Stimulated activated CD4-positive, alpha-beta T cell treated with anti-CD3 and anti-CD28 coated beads, Interleukin-15, amount 100 ng/mL, for 1 hour (primary cell): ENCODE data around the gene ATAD3B.
A peak's percentile ranks its signal among the peaks of the same experiment; 100 is the strongest.
"Not testable (repeated sequence)": the region's sequence is repeated elsewhere in the genome, so short reads cannot be mapped to it uniquely, and the experiment has no call there.

Experiments
- DNase-seq, 2 donors: peaks; one replicate each; pipeline ENCODE4 v3.0.0-alpha.2; 2020; ENCODE audit warnings: low read depth in 1 of 2, low spot score in 1 of 2

ATAD3B gene

GRCh38 chr1:1529936-1530335, 58.4 kb downstream of the ATAD3B start:
- no peak for DNase-seq

DNA sequence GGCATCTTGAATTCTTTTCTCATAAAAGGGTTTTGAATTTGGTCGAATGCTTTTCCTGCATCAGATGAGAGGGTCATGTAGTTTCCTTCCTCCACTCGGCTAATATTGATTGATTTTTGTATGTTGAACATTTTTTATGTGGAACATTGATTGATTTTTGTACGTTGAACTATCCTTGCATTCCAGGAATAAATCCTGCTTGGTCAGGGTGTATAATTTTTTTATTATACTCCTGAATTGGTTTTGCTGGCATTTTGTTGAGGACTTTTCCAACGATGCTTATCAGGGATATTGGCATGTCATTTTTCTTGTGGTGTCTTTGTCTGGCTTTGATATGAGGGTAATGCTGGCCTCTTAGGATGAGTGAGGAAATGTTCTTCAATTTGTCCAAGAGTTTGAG, 60.4 kb downstream of the ATAD3B start:
- DNase-seq = no peak

DNA sequence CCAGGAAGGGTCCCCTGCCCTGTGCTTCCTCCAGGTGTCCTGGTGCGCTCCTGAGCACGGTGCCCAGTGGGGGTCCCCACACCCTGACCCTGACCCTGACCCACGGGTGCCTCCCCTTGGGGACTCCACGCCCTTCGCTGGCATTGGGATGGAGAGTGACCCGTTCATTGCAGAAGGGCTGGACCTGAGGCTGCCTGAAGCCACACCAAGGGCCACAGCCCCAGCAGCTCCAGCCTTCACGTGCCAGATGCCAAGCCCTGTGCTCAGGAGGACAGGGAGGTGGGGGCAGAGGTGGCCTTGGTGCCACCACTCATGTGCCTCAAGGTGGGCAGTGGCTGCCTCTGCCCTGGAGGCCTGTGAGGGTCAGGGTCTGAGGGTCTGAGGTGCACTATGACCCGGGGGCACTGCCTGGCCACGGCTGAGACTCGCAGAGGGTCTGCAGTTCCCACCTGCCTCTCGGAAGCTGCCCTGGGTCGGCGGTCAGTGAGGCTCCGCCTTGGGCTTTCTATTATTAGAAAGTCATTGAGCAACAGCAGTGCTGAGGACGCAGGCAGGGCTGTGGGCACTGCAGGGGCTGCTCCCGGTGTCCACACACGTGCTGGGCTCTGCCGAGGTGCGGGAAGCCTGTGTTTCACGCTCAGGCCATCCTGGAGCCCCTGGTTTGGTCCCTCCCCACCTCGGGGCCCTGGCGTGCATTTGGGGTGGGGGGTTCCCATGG, 61.8 kb downstream of the ATAD3B start:
- DNase-seq = not testable (repeated sequence)

- DNase-seq = not testable (repeated sequence)
These were observed 62.3 kb downstream of the ATAD3B start for GRCh38 chr1:1533894-1534291.

- DNase-seq = no peak
These were observed 63.0 kb downstream of the ATAD3B start for GRCh38 chr1:1534401-1535154.

DNA sequence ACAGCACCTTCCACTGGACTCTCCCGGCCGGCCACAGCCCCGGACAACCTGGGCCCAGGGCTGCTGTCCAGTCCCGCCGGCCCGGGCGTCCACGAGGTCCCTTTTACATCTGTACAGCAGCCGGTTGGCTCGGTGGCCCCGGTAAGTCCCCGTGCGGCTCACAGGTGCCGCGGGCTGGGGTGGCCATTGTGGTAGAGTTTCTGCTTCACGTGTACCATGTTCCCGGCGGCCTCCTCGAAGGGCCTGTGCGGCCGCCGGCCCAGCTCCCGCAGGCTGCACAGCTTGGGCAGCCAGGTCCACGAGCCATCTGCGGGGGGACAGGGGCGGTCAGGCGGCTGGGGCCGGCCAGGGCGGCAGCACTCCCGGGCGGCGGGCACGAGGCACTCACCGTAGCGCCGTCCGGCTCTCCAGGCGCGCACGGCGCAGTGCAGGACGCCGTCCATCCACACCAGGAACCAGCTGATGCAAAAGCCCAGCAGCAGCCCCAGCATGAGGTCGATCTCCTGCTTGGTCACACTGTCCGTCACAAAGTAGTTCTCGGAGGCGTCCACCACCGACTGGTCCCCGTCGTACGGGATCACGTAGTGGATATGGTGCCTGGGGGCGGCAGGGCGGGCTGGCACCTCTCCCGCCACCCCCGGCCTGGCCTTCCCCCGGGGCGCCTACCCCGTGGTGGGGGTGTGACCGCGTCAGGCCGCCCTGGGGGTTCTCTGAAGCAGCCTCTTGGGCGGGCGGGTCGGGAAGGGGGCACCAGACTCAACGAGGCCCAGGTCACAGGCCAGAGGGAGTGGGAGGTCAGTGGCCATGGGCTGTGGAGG, 63.8 kb downstream of the ATAD3B start:
- DNase-seq = no peak

- no peak for DNase-seq
These were observed 64.7 kb downstream of the ATAD3B start for GRCh38 chr1:1536019-1536937.

DNA sequence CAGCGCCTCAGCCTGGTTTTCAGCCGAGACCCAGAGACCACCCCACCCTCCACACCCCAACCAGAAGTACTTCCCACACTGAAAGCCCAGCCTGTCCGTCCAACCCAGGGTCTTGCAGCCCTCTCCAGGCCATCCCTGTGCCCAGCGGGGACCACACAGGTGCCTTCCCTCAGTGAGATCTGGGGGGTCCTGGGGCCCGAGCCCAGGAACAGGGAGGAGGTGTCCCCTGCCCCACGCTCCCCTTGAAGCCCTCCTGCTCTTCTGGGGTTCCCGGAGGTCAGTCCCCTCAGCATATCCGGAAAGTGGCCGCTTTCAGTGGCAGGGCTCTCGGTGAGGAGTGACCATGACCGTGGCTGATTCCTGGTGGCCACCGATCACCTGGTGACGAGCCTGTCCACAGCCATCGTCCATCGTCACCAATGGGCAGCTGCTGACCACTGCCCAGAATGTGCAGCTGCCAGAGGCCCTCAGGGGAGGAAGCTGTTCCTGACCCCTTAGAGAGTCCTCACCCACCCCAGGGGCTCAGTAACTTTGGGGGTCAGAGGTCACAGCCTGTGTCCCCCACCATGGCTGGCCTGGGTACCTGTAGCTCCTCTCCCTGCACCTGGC, 65.5 kb downstream of the ATAD3B start:
- no peak for DNase-seq

- no peak for DNase-seq
These were observed 66.2 kb downstream of the ATAD3B start for GRCh38 chr1:1537626-1538250.

DNA sequence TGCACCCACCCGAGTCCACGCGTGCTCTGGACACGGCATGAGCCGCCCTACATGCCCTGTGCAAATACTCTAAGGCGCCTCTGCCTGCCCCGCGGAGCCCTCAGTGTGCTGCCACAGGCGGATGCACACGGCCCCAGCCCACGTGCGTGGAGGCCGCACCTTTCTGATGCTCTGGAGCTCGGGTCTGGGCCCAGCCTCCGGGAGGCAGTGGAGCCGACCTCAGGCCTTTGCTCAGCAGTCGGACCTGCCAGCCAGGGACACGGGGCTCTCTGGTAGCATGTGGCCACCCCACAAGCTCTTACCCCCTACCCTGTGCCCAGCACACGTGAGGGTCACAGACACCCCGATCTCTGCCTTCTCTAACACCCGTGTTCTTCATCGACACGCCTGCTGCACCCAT, 66.8 kb downstream of the ATAD3B start:
- DNase-seq = no peak

DNA sequence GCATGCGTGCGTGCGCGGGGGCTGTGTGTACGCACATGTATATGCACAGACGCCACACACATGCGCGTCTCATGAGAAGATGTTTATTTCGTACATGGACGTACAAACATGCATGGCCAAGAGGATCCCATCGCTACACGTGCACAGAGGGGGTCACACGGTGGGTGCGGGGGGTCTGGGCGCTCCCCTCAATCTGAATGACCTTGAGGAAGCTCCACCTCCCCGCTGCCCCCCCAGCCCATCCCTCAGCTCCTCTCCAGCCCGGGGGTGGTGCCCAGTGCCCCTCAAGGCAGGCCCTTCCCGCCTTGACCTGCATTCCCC, 67.4 kb downstream of the ATAD3B start:
- DNase-seq = no peak

DNA sequence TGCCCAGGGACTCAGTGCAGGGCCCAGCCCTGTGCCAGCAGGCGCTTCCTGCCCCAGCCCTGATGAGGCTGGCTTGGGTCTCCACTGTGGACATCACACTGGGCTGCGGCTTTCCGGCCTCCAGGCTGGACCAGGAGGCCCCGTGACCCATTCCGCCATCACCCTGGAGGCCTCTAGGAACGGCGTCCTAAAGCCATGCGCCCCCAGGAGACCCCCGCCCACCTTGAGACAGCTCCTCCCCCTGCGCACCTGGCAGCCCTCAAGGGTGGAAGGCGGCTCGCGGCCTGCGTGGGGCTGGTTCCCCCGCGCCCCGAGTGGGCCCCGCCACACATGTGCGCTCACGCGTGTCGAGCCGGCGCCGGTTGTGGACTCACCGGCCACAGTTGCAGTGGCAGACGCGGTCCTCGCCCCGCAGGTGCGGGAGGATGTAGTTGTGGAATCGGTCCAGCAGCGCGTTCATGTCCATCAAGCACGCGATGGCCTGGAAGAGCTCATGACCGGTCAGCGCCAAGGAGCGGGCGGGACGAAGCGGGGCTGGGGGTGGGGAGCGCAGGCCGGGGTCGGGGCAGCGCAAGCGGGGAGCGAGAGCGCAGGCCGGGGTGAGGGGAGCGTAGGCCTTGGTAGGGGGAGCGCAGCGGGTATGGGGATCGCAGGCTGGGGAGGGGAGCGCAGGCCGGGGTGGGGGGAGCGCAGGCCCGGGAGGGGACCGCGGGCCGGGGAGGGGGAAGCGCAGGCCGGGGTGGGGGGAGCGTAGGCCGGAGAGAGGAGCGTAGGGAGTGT, 67.9 kb downstream of the ATAD3B start:
- DNase-seq = no peak

DNA sequence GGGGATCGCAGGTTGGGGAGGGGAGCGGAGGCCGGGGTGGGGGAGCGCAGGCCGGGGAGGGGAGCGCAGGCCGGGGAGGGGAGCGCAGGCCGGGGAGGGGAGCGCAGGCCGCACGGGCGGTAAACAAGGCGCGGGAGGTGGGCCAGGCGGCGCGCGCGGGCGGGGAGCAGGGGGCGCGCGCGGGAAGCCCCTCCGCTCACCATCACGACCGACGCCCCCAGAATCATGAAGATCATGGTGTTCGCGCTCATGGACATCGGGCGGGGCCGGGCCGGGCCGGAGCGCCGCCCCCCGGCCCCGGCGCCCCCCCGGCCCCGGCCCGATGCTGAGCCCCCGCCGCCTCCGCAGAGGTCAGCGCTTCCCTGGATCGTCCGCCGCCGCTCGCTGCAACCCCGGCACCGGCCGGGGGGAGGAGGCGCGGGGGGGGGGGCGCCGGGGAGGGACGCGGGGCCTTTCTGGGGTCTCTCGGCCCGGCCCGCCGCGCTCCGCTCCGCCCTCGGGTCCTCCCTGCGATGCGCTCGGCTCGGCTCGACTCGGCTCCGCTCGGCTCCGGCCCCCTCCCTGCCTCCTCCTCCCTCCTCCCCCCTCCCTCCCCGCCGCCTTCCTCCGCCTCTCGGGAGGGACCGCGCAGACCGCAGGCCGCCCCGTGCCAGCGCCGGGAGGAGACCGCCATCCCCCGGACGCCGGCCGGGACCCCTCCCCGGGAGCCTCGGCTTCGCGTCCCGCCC, 68.7 kb downstream of the ATAD3B start, which contains the start of gene TMEM240:
TMEM240 (minus strand) TSS at position 535 of the 728 bp plus-strand sequence; CDS start at position 257, 278 bp downstream.
- DNase-seq = peak; percentile 9 to 32

DNA sequence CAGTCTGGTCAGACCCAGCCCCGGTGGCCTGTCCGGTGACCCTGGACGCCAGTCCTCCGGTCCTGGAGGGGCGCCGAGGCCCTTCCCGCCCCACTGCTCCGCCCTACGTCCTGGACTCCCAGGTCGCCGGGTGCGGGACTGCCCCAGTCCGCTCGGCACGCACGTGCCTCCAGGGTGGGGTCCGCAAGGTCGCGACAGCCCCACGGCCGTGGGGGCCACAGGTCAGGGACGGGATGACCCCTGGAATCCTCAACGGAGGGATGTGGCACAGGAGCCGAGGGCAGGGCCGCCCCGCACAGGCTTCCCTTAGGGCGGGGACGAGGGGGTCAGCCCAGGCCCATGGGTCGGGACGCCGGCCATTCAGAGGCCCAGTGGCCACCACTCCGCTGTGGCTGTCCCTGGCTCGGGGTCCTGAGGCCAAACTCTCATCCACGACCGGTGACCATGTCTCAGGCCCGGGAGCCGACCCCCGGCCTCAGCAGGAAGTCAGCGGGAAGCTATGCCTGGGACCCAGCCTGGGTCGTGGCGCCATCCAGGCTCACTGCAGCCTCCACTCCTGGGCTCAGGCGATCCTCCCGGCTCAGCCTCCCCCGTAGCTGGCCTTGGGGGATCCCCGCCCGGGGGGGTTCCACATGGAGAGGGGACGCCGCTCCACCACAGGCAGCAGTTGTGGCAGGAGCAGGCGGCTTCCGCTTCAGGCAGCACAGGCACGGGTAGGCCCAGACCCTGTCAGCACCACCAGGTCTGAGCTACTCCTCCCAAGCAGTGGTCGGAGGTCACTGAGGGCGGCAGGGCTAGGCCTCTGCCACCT, 69.5 kb downstream of the ATAD3B start:
- no peak for DNase-seq

DNA sequence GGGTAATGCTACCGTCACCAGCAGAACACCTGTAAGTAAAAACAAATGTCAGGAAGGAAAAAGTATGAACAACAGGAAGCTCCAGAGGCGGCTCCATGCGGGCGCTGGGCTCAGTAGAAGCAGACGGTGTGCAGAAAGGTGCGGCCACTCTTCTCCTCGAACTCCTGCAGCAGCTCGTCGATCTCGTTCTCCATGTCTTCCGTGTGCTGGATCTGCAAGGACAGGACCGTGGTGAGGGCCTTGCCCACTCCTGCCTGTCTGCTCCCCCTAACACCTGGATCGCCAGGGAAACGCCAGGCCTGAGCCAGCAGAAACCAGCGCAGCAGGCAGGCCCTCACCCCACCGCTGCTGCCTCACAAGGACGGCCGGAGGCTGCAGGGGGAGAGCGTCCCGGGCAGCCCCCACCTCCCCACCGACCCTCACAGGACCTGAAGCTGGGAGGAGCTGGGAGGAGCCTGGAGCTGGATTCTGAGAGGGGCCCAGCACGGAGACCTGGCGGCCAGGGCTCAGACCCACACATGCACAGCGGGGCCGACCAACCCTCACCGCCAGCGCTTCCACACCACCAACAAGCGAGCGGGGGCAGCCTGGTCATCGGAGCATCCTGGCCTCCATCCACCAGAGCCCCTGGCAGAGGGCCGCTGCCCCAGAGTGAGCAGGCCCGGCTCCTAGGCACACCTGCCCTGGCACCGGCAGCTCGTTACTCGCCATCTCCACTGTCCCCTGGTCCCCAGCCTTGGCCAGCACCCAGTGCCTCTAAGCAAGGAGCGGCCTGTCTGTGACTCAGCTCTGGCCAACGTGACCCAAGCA, 70.6 kb downstream of the ATAD3B start:
- no peak for DNase-seq

DNA sequence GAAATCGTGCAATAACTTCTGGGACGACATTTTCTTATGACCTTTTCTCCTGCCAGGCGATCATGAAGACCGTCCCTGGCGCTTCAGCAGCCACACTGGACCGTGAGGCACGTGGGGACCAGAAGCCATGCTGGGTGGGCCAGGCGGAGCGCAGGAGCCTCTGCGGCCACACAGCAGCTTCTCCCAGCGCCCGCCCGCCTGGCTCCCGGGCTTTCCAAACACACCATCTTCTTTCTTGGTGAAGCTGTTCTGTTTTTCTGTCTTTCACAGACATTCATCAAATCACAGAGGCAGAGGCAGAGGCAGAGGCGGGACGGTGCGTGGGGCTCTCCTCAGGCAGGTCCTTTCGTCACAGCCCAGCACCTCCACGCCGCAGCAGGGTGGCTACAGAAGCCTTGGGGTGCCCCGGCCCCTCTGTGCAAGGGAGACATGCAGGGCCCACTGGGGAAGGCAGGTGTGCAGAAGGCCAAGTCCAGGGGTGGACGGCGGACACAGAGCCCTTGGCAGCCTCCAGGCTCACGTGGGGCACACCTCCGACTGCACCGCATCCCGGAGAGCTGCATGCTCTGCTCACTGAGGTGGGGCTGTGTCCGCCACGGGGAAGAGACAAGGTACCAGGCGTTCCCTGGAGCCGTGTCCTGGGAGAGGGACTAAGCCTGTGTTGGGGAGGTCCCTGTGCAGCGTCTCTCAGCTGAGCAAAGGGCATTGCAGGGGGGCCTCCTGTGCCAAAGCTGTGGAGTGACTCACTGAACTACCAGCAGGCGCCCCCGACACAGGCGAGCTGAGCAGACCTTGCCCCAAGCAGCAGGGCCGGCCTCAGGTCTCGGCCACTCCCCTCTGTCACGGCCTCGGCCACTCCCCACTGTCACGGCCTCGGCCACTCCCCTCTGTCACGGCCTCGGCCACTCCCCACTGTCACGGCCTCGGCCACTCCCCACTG, 71.5 kb downstream of the ATAD3B start:
- DNase-seq = no peak
